ENCODE data around the gene MID1. TPM values are rescaled to one million over a fixed set of nuclear protein-coding genes. Genes with fewer than 3 reads are reported as not detected.

Gene MID1
- total RNA-seq, 6 experiments from 2014 or later: 17.9 to 21.8 (median 18.6) TPM

- DNase-seq: no peak
- Mint-ChIP-seq H3K27me3 (ENCODE audit: insufficient read depth) (no peaks in the 10 kb centered on the region), H3K27ac (no peak overlapping the region), H3K36me3 (ENCODE audit: low read depth) (peaks cover 20% of the 10 kb centered on the region), H3K9me3 (no peaks in the 10 kb centered on the region), H3K4me1 (ENCODE audit: low read depth) (peaks cover 13% of the 10 kb centered on the region), H3K4me3 (no peak overlapping the region)
- no peak for TF ChIP-seq CTCF (IDR thresholded peaks at IDR 0.05)
Observed at GRCh38 chrX:10479508-10479907, 140.9 kb downstream of the MID1 start.

GRCh38 chrX:10477525-10477924 lies 142.9 kb downstream of the MID1 start:
- no peak overlapping the region for H3K27ac Mint-ChIP-seq
- H3K27me3 Mint-ChIP-seq (ENCODE audit: insufficient read depth): no peaks in the 10 kb centered on the region
- H3K4me1 Mint-ChIP-seq (ENCODE audit: low read depth): no peaks in the 10 kb centered on the region
- no peak overlapping the region for H3K4me3 Mint-ChIP-seq
- TF ChIP-seq CTCF (IDR thresholded peaks at IDR 0.05): no peak
- peaks cover 17% of the 10 kb centered on the region for H3K36me3 Mint-ChIP-seq (ENCODE audit: low read depth)
- H3K9me3 Mint-ChIP-seq: no peaks in the 10 kb centered on the region
- no peak for DNase-seq

- no peak for DNase-seq
- TF ChIP-seq CTCF (IDR thresholded peaks at IDR 0.05): no peak
- Mint-ChIP-seq H3K36me3 (ENCODE audit: low read depth) (peaks cover 17% of the 10 kb centered on the region), H3K9me3 (no peaks in the 10 kb centered on the region), H3K27me3 (ENCODE audit: insufficient read depth) (no peaks in the 10 kb centered on the region), H3K27ac (no peak overlapping the region), H3K4me1 (ENCODE audit: low read depth) (peaks cover 19% of the 10 kb centered on the region), H3K4me3 (no peak overlapping the region)
Observed at GRCh38 chrX:10474913-10475568, 145.3 kb downstream of the MID1 start.

GRCh38 chrX:10474510-10474909 lies 145.9 kb downstream of the MID1 start:
- H3K27me3 Mint-ChIP-seq (ENCODE audit: insufficient read depth): no peaks in the 10 kb centered on the region
- DNase-seq: no peak
- no peaks in the 10 kb centered on the region for H3K9me3 Mint-ChIP-seq
- no peak overlapping the region for H3K27ac Mint-ChIP-seq
- peaks cover 24% of the 10 kb centered on the region for H3K4me1 Mint-ChIP-seq (ENCODE audit: low read depth)
- H3K36me3 Mint-ChIP-seq (ENCODE audit: low read depth): peaks cover 17% of the 10 kb centered on the region
- TF ChIP-seq CTCF (IDR thresholded peaks at IDR 0.05): no peak
- H3K4me3 Mint-ChIP-seq: no peak overlapping the region

GRCh38 chrX:10471418-10471817 lies 149.0 kb downstream of the MID1 start:
- Mint-ChIP-seq H3K4me3 (no peak overlapping the region), H3K27ac (no peak overlapping the region), H3K36me3 (ENCODE audit: low read depth) (peaks cover 14% of the 10 kb centered on the region), H3K4me1 (ENCODE audit: low read depth) (peaks cover 43% of the 10 kb centered on the region), H3K9me3 (no peaks in the 10 kb centered on the region), H3K27me3 (ENCODE audit: insufficient read depth) (no peaks in the 10 kb centered on the region)
- no peak for TF ChIP-seq CTCF (IDR thresholded peaks at IDR 0.05)
- DNase-seq: no peak
